ENCODE measurements around the gene NXPH4. TPM values are rescaled to one million over a fixed set of nuclear protein-coding genes. Genes with fewer than 3 reads are reported as not detected.

NXPH4 gene
- total RNA-seq, 1 donor from 2014 or later, result under 0.01 TPM

- no peak for DNase-seq (ENCODE audit: low read depth in 2 of 2)
Measured at GRCh38 chr12:57203791-57204190, 12.8 kb upstream of the NXPH4 start.

- DNase-seq (ENCODE audit: low read depth in 2 of 2), result no peak
Measured at GRCh38 chr12:57204454-57204853, 12.1 kb upstream of the NXPH4 start.

GRCh38 chr12:57205186-57205585 is 11.4 kb upstream of the NXPH4 start:
- DNase-seq (ENCODE audit: low read depth in 2 of 2), result no peak

GRCh38 chr12:57205931-57206330 is 10.7 kb upstream of the NXPH4 start:
- no peak for DNase-seq (ENCODE audit: low read depth in 2 of 2)

- no peak for DNase-seq (ENCODE audit: low read depth in 2 of 2)
Measured at GRCh38 chr12:57207731-57208630, 8.6 kb upstream of the NXPH4 start.

- peak; percentile 52 to 56 for DNase-seq (ENCODE audit: low read depth in 2 of 2)
Measured at GRCh38 chr12:57208631-57209282, 7.8 kb upstream of the NXPH4 start.

- DNase-seq (ENCODE audit: low read depth in 2 of 2), result no peak
Measured at GRCh38 chr12:57209916-57210315, 6.7 kb upstream of the NXPH4 start.

- DNase-seq (ENCODE audit: low read depth in 2 of 2), result no peak
Measured at GRCh38 chr12:57210461-57210860, 6.1 kb upstream of the NXPH4 start.

GRCh38 chr12:57210926-57211692 is 5.5 kb upstream of the NXPH4 start:
- no peak for DNase-seq (ENCODE audit: low read depth in 2 of 2)

GRCh38 chr12:57211791-57212700 is 4.5 kb upstream of the NXPH4 start:
- no peak for DNase-seq (ENCODE audit: low read depth in 2 of 2)

GRCh38 chr12:57212701-57213057 is 3.9 kb upstream of the NXPH4 start:
- no peak for DNase-seq (ENCODE audit: low read depth in 2 of 2)

- DNase-seq (ENCODE audit: low read depth in 2 of 2), result peak; percentile 54 to 80
Measured at GRCh38 chr12:57213058-57213715, 3.4 kb upstream of the NXPH4 start.

- DNase-seq (ENCODE audit: low read depth in 2 of 2), result no peak
Measured at GRCh38 chr12:57213763-57214397, 2.7 kb upstream of the NXPH4 start.

- DNase-seq (ENCODE audit: low read depth in 2 of 2), result peak in 1 of 2 donors; percentile 64
Measured at GRCh38 chr12:57214398-57214781, 2.2 kb upstream of the NXPH4 start.

- no peak for DNase-seq (ENCODE audit: low read depth in 2 of 2)
Measured at GRCh38 chr12:57215065-57215464, 1.5 kb upstream of the NXPH4 start.

GRCh38 chr12:57215668-57216013 is 953 bp upstream of the NXPH4 start:
- DNase-seq (ENCODE audit: low read depth in 2 of 2), result no peak

- DNase-seq (ENCODE audit: low read depth in 2 of 2), result no peak
Measured at GRCh38 chr12:57216921-57217879, 606 bp downstream of the NXPH4 start.

- no peak for DNase-seq (ENCODE audit: low read depth in 2 of 2)
Measured at GRCh38 chr12:57218030-57218853, 1.6 kb downstream of the NXPH4 start.
